Left hindlimb (tissue), 1 donor: ENCODE results near the gene ZNF587B.
"Not testable (repeated sequence)": the region's sequence is repeated elsewhere in the genome, so short reads cannot be mapped to it uniquely, and the experiment has no call there.

Experiments used
- DNase-seq: peaks from one replicate; pipeline ENCODE4 v3.0.0-alpha.2; 2018

The ZNF587B gene

DNA sequence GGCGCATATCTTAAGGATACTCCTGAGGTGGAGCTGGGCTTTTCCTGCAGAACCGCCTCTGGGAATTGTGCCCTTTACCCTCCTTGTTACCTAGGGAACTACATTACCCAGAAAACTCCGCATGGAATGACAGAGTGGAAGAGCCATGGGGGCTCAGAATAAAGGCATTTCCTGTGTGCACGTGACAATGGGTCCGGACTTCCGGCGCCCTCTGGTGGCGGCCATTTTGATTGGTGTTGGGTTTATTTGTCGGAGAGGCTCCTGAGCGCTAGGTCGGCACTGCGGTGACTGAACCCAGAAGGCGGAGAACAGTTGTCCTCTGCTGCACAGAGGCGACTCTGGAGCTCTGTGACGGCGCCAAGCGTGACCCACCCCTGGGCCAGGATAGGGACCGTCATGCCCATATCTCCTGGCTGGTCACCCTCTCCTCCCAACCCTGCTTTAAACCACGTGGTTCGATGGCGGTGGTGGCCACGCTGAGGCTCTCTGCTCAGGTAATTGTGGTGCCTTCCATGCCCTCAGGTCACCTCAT, at the start of gene ZNF587B:
Gene ZNF587B, plus strand, starts transcription at position 229 of the 532 bp plus-strand sequence. Its CDS starts 230 bp downstream, at position 459.
- peak; percentile 81 for DNase-seq

DNA sequence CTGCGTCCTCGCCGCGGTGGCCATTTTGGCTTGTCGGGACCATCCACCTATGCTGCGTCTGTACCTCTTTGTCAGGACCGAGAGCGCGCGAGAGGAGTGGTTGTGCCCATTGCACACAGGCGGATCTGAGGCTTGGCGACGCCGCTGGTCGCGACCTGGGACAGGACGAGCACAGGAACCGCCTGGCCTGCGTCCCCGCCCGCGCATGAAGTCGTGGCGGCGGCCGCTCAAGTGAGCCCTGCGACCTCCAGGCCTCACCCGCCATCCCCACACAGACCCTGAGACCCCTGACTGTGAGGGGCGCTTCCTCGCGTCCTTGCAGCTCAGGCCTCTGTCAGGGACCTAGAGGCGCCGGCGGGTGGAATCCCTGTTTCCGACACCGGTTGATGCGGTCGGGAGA, 43.8 kb upstream of the ZNF587B start:
- DNase-seq: no peak

DNA sequence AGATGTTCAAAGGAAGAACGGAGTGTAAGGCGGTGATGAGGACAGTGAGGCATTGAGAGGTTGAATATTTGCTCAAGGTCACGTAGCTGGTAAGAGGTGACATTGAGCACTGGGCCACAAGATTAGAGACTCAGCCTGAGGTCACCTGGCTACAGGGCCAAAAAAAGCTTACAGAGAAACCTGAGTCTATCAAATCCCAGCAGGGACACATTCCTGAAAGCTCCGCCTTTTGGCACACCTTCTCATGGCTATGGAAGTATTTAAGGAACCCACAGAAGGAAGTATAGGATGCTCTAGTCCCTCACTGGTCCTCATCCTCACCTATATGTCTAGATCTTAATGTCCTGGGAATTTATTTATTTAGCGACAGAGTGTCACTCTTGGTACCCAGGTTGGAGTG, 43.2 kb upstream of the ZNF587B start:
- no peak for DNase-seq

DNA sequence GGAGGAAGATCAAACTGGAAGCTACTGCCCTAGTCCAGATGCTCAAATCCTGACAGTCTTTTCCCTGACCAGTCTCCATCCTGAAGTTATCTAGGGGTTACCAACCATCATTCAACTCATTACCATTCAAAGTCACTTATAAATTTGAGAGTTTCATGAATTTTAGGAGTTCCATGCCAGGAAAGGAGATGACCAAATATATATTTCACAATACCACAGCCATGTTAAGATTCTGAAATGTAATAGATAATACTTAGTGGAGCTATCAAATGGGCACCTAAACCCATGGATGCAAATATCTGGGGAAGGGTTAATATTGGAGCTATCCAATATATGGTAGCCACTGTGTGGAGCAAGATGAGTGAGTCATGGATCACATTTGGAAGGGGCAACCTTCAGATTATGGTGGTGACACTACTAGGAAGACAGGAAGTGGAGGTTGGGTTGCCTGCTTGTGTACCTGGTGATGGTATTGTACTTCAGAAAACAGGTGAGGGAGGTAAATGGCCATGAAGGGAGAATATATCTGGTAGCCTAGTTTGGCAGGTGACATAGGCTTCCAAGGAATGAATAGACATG, 41.9 kb upstream of the ZNF587B start:
- no peak for DNase-seq

DNA sequence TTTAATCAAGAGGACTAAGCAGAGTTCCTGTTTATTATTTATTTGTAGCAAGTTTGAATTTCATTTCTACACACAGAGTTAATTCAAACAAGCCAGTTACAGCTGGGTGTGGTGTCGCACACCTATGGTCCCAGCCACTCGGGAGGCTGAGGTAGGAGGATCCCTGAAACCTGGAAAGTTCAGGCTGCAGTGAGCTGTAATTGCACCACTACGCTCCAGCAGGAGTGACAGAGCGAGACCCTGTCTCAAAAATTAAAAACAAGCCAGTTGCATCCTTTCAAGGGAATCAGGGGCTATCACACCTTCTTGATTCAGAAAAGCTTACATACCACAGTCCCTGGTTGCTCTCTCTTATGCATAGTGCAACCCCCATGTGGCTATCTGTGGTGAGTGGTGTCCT, 40.8 kb upstream of the ZNF587B start:
- no peak for DNase-seq

DNA sequence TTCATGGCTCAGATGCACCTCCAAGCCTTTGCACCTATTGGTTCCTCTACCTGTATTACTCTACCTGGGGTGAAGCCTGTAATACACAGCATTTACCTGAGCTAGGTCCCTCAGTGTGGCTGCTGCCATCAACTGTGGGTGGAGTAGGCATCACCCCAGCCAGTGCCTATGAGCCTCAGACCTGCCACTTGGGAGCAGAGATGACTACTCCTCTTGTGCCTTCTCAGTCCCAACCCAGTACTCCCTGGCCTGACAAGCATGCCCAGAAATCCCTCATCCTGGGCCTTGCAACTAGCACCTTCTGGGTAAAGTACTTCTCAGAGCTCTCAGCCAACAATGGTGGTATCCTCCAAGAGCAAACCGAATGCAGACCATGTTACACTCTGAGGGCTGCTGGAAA, 33.5 kb upstream of the ZNF587B start:
- not testable (repeated sequence) for DNase-seq

DNA sequence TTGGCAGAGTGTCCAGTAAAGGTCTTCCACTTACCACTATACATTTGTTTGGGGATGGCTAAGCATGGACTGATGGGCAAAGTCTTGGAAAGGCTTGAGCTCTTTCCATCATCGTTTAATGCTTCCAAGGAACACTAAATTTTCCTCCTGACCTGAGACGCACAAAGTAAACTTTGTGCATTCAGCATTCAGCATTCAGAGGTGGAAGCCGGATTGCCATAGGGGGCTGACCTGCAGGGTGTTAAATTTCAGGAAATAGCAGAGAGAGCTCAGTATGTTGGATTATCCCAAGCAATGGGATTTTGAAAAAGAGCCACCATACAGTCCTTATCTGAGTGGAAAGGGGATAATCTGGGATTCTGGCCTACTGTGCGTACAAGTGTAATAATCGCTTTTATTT, 29.4 kb upstream of the ZNF587B start:
- no peak for DNase-seq

DNA sequence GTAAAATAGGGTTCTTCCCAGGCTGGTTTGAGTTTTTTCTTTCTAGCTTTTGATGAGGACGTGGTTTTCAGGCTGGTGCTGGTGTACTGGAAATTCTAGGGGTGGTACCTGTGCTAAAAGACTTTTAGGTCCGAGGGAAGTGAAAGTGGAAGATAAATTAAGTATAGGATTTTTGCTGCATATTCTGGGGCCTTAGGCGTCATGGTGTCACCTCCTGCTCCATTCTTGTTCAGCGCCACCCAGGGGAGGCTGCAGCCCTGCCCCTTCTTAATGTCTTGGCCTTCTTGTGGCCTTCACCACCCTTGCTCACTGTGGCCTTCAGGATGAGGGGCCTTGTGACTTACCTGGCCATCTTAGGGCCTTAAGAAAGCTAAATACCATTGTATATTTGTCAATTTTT, 27.8 kb upstream of the ZNF587B start:
- no peak for DNase-seq

DNA sequence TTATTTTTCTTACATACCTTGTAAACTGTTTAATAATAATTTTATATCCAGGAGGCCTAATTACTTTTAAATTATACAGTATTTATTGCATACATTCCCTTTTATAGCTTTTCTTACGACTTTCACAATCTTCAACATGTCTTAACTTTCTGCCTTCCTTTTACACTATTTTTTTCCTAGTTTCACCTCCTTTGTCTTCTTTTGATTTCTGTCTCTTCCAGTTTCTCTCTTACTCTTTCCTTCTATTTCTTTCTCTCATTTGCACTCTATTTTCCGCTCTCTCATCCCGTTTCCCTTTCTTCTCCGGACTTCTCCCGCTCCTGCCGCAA, 26.9 kb upstream of the ZNF587B start:
- DNase-seq: no peak

DNA sequence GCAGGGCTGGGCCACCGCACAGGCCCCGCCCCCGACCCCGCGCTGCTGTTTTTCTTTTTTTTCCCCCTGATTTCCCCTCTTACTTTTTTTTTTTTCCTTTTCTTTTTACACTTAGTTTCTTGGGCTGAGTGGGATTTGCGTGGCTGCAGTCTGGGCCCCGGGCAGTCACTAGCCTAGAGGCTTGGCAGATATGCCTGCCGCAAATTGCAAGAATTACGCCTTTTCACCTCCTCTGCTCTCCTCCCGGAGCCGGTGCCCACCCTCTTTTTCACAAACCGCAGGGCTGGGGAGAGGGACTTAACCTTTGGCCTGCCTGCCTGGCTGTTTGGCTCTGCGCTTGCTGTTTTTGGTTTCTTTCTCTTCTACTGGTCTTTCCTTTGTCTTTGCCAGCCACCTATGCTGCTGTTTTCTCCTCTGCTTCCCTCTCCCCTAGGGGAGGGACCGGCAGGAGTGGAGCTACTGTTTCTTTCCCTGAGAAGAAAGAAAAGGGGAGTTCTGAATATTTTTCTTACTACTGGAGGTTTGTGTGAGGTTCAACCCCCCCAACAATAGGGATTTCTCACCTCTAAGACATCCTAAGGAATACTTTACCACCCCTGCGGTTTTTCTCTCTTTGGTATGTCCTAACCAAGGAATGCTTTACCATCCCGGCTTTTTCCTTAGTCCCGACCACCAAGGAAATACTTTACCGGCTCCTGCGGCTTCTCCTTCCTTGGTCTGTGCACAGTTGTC, 26.3 kb upstream of the ZNF587B start:
- peak; percentile 52 for DNase-seq

DNA sequence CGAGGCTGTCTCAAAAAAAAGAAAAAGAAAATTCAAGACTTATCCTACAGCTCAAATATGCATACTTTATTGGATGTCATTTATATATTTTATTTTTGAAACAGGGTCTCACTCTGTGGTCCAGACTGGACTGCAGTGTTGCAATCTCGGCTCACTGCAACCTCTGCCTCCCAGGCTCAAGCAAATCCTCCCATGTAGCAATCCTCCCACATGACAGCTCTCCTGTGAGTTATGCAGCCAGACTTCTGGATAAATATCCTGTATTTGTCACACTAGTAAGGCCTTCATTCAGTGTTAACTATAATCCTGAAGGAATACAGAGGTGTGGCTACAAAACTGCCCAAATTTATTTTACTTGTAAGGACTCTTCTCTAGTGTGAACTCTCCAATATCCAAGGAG, 22.6 kb upstream of the ZNF587B start:
- DNase-seq: no peak

DNA sequence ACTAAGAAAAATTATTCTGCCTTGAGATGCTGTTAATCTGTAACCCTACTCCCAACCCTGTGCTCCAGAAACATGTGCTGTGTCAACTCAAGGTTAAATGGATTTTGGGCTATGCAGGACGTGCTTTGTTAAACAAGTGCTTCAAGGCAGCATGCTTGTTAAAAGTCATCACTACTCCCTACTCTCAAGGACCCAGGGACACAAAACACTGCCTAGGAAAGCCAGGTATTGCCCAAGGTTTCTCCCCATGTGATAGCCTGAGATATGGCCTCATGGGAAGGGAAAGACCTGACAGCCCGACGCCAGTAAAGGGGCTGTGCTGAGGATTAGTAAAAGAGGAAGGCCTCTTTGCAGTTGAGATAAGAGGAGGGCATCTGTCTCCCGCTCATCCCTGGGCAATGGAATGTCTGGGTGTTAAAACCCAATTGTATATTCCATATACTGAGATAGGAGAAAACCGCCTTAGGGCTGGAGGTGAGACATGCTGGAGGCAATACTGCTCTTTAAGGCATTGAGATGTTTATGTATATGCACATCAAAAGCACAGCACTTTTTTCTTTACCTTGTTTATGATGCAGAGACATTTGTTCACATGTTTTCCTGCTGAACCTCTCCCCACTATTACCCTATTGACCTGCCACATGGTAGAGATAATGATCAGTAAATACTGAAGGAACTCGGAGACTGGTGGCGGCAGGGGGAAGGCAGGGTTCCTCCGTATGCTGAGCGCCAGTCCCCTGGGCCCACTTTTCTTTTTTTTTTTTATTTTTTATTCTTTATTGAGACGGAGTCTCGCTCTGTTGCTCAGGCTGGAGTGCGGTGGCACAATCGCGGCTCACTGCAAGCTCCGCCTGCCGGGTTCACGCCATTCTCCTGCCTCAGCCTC, 19.4 kb upstream of the ZNF587B start:
- not testable (repeated sequence) for DNase-seq

DNA sequence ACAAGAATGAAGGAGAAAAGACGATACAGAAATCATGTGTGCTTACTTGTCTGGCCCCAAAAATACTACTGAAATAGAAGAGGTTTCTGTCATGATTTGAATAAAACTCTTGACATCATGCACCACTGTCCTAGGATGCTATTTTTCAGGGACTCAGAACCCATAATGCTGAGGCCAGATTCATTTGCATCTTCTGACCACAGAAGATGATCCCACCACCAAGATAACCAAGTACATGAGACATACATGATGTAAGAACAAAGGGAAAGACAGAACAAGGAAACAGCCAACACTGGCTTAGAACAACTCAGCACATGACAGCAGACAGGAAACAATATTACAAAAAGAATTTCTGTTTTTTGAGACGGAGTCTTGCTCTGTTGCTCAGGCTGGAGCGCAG, 17.9 kb upstream of the ZNF587B start:
- DNase-seq: no peak

DNA sequence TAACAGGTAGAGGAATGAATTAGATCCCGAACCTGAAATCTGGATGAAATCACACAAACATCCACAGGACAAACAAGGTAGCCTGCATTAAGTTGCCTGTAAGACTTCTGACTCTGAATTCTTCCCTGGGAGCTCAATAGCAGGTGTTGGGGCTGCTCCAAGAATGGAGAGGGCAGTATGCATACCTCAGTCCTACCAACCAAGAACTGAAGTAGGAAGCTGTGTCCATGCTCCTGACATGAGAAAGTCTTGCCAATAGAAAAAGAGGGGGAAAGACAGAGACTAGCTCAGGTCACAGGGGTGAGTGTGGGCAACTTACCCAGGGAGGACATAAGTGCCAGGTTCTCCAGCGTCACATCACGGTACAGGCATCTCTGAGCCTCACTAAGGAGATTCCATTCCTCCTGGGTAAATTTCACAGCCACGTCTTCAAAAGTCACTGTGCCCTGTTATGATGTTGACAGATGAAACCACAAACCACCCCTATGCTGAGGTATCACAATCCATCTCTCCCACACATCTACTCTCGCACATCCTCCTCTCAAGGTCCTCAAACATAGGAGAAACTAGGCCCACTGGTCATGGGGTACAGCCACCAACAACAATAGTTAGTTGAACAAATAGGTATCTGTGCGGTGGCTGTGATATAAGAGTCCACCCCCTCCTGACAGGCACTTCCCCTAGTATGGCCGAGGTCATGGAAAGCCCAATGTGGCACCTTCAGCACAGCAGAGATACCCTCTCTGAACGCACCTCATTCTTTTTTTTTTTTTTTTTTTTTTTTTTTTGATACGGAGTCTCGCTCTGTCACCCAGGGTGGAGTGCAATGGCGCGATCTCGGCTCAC, 16.9 kb upstream of the ZNF587B start:
- not testable (repeated sequence) for DNase-seq

DNA sequence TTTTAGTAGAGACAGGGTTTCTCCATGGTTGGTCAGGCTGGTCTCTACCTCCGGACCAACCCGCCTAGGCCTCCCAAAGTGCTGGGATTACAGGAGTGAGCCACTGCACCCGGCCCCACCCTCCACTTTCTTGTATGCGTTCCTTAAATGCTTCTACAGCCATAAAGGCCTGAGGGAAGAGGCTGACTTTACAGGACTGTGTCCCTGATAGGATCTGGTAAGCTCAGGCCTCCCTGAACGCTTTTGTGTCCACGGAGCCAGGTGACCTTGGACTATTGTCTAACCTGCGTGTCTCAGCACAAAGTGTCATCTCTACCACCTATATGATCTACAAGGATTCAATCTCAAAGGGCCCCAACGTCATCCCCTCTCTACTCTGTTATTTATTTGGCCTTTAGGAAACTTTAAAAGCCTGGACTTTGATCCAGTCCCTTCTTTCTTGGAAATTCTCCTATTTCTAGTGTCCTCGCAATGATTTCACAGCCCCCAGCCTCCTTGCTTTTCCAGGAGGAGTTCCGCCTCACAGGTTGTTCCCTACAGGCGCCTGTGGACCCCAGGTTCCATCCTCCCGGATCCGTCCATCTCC, 16.1 kb upstream of the ZNF587B start:
- DNase-seq: no peak

DNA sequence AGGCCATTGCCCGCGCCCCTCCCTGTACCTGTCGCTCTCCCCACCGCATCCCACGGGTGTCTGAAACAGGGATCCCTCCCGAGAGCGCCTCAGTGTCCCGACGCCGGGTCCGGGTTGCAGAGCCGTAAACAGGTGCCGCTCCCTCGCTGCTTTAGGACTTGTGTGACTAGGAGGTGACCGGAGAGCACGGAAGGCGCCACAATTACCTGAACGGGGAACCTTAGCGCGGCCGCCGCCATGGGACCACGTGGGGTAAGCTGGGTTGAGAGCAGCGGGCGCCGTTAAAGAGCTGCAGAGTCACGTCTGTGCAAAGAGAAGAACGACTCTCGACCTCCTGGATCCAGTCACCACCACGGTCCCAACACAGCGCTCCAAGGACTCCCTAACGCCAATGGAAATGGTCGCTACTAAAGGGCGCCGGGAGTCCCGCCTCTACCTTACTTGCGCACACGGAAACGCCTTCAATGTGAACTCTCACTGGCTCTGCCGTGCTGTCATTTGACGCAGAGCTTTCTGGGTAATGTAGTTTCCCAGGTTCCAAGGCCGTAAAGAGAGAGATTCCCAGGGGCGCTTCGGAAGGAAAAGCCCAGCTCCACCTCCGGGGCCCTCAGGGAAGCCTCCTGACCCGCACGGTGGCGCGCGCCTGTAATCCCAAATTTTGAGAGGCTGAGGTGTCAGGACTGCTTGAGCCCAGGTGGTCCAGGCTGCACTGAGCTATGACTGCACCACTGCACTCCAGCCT, 15.4 kb upstream of the ZNF587B start, which contains the start of gene ZNF552:
Gene ZNF552, minus strand, starts transcription at position 409 of the 742 bp plus-strand sequence. Its CDS starts 170 bp downstream, at position 239.
- DNase-seq: peak; percentile 86

DNA sequence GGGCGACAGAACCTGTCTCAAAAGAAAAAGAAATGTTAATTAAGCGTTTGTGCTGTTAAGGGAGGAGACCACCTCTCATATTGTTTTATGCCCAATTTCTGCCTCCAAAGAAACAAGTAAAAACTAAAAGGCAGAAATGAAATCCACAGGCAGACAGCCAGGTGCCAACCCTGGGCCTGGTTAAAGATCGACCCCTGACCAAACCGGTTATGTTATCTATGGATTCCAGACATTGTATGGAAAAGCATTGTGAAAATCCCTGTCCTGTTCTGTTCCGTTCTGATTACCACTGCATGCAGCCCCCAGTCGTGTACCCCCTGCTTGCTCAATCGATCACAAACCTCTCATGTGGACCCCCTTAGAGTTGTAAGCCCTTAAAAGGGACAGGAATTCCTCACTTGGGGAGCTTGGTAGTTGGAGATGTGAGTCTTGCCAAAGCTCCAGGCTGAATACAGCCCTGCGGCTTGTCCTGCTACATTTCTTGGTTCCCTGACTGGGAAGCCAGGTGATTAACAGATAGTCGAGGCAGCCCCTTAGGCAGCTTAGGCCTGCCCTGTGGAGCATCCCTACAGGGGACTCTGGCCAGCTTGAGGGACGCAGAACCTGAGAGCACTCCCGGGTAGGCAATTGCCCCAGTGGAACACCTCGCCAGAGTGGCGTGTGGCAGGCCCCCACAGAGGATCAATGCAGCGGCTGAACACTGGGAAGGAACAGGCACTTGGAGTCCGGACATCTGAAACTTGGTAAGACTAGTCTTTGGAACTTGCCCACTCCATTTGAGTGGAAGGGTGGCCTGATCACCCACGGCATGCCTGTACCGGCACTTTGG, 14.6 kb upstream of the ZNF587B start:
- DNase-seq: no peak

DNA sequence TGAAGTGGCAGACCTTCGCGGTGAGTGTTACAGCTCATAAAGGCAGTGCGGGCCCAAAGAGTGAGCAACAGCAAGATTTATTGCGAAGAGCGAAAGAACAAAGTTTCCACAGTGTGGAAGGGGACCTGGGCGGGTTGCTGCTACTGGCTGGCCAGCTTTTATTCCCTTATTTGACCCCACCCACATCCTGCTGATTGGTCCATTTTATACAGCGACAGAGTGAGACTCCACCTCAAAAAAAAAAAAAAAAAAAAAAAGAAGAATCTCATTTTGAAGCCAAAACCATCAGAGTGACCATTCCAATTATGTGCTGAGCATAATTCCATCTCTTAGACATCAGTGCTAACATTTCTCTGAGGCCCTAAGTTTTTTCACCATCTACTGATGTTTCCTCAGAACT, 13.4 kb upstream of the ZNF587B start:
- DNase-seq: no peak

DNA sequence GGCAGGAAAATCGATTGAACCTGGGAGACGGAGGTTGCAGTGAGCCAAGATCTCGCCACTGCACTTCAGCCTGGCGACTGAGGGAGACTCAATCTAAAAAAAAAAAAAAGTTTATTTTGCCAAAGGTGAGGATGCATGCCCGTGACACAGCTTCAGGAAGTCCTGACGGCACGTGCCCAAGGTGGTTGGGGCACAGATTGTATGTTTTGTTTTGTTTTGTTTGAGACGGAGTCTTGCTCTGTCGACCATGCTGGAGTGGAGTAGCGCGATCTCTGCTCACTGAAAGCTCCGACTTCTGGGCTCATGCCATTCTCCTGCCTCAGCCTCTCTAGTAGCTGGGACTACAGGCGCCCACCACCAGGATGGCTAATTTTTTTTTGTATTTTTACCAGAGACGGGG, 12.1 kb upstream of the ZNF587B start:
- no peak for DNase-seq

DNA sequence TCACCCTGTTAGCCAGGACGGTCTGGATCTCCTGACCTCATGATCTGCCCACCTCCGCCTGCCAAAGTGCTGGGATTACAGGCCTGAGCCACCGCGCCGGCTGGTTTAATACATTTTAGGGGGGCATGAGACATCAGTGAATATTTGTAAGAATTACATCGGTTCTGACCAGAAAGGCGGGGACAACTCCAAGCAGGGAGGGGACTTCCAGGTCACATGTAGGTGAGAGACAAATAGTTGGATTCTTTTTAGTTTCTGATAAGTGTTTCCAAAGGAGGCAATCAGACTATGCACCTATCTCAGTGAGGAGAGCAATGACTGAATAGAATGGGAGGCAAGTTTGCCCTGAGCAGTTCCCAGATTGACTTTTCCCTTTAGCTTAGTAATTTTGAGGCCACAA, 11.7 kb upstream of the ZNF587B start:
- no peak for DNase-seq
